ENCODE measurements around the gene NRIP1. TPM values are rescaled to one million over a fixed set of nuclear protein-coding genes. Genes with fewer than 3 reads are reported as not detected.

NRIP1 gene
- total RNA-seq, 1 experiment from 2014 or later, result 10.4 TPM

- Mint-ChIP-seq H3K27ac (no peak overlapping the region), H3K9me3 (peaks cover 0 to 1% of the 10 kb centered on the region in 2 experiments; a peak in 1 of 5 replicates), H3K36me3 (ENCODE audit: insufficient read depth in 1 of 3, low read depth in 3 of 3) (peaks cover 0 to 11% (median 7%) of the 10 kb centered on the region in 3 experiments; a peak in 5 of 7 replicates), H3K4me1 (peaks cover 8 to 14% of the 10 kb centered on the region in 2 experiments), H3K27me3 (ENCODE audit: low read depth) (peaks cover 25% of the 10 kb centered on the region), H3K4me3 (no peak overlapping the region)
- no peaks in the 10 kb centered on the region for H3K79me1 ChIP-seq (ENCODE audit: insufficient read depth, low read depth, low read length, poor library complexity, severe bottlenecking)
- H3K4me1 ChIP-seq (ENCODE audit: insufficient read depth, low read length), result 0 out of 2 replicates have a peak, but pooled peaks cover 2% of the 10 kb centered on the region
- no peak overlapping the region for H4K91ac ChIP-seq (ENCODE audit: insufficient read length, low read depth, low read length)
- DNase-seq, result no peak
- H3K79me2 ChIP-seq (ENCODE audit: insufficient read depth, low read length), result no peaks in the 10 kb centered on the region
- no peaks in the 10 kb centered on the region for H4K20me1 ChIP-seq (ENCODE audit: control insufficient read depth, insufficient read depth, insufficient read length)
- H2BK20ac ChIP-seq (ENCODE audit: low read depth, low read length, poor library complexity, severe bottlenecking), result no peak overlapping the region
- TF ChIP-seq, protein P1, sequence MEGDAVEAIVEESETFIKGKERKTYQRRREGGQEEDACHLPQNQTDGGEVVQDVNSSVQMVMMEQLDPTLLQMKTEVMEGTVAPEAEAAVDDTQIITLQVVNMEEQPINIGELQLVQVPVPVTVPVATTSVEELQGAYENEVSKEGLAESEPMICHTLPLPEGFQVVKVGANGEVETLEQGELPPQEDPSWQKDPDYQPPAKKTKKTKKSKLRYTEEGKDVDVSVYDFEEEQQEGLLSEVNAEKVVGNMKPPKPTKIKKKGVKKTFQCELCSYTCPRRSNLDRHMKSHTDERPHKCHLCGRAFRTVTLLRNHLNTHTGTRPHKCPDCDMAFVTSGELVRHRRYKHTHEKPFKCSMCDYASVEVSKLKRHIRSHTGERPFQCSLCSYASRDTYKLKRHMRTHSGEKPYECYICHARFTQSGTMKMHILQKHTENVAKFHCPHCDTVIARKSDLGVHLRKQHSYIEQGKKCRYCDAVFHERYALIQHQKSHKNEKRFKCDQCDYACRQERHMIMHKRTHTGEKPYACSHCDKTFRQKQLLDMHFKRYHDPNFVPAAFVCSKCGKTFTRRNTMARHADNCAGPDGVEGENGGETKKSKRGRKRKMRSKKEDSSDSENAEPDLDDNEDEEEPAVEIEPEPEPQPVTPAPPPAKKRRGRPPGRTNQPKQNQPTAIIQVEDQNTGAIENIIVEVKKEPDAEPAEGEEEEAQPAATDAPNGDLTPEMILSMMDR (conservative IDR thresholded peaks at IDR 0.05), result no peak
- WGBS (ENCODE audit: extremely low coverage, insufficient read length, low lambda C conversion rate), result no CpG with 5 or more reads among the region's 3 CpGs
- no peak overlapping the region for H2BK5ac ChIP-seq (ENCODE audit: insufficient read length, low read length)
- H2BK12ac ChIP-seq (ENCODE audit: insufficient read length, low read depth, low read length), result no peak overlapping the region
- no peak overlapping the region for H2AK5ac ChIP-seq (ENCODE audit: insufficient read length, low read length)
- H3K18ac ChIP-seq (ENCODE audit: insufficient read length, low read depth, low read length), result no peak overlapping the region
- H3K56ac ChIP-seq (ENCODE audit: insufficient read length, low read depth, low read length), result no peak overlapping the region
- H3K23me2 ChIP-seq (ENCODE audit: insufficient read length, low read depth, low read length, poor library complexity, severe bottlenecking), result no peaks in the 10 kb centered on the region
- H3K27ac ChIP-seq (ENCODE audit: insufficient read length, low read depth, low read length), result no peak overlapping the region
- no peak overlapping the region for H2AFZ ChIP-seq (ENCODE audit: low read length)
- no peak overlapping the region for H3K9ac ChIP-seq (ENCODE audit: extremely low read depth, insufficient read length, low read length)
- no peak overlapping the region for H3K23ac ChIP-seq (ENCODE audit: insufficient read length, low read depth, low read length)
- no peak overlapping the region for H2BK120ac ChIP-seq (ENCODE audit: low read depth, low read length, poor library complexity, severe bottlenecking)
- no peak overlapping the region for H3K4me2 ChIP-seq (ENCODE audit: insufficient read depth, insufficient read length, low read length)
- no peak overlapping the region for H2BK15ac ChIP-seq (ENCODE audit: low read depth, low read length)
- H4K5ac ChIP-seq (ENCODE audit: insufficient read length, low read depth, low read length), result no peak overlapping the region
- H3T11ph ChIP-seq (ENCODE audit: low read length), result no peak overlapping the region
- H3K9me3 ChIP-seq (ENCODE audit: control insufficient read depth, low read depth, low read length), result no peaks in the 10 kb centered on the region
- no peak overlapping the region for H3K14ac ChIP-seq (ENCODE audit: insufficient read depth, low read length)
- no peaks in the 10 kb centered on the region for H3K27me3 ChIP-seq (ENCODE audit: insufficient read depth, low read length)
- no peak overlapping the region for H4K8ac ChIP-seq (replicated peaks; ENCODE audit: insufficient read length, low read depth, low read length)
- H3K4ac ChIP-seq (ENCODE audit: low read depth, low read length), result no peak overlapping the region
These were observed 82.5 kb downstream of the NRIP1 start for GRCh38 chr21:14982336-14982735.
